HAP-1 (cell line): ENCODE measurements around the gene HAO2.

Source experiments
- DNase-seq, 2 experiments: peaks; one replicate each; pipeline ENCODE4 v3.0.0-alpha.2; 2016 to 2020; ENCODE audit warnings: low spot score in 2 of 2
- H3K27me3 ChIP-seq: fragments of 250-450 bp; sonication (Bioruptor Pico); 2 replicates; pipeline ENCODE4 v1.5.1; 2020; ENCODE audit warnings: low read depth, mild to moderate bottlenecking, moderate library complexity
- H3K36me3 ChIP-seq: fragments of 250-450 bp; sonication (Bioruptor Pico); replicated peaks from 2 replicates; pipeline ENCODE4 v1.5.1; 2020; ENCODE audit warnings: mild to moderate bottlenecking
- H3K4me1 ChIP-seq: fragments of 250-450 bp; sonication (Bioruptor Pico); 2 replicates; pipeline ENCODE4 v1.5.1; 2020; ENCODE audit warnings: mild to moderate bottlenecking
- H3K4me3 ChIP-seq: fragments of 250-450 bp; sonication (Bioruptor Pico); 2 replicates; pipeline ENCODE4 v1.5.1; 2020; ENCODE audit warnings: mild to moderate bottlenecking, moderate library complexity
- H3K9me3 ChIP-seq: fragments of 250-450 bp; sonication (Bioruptor Pico); 2 replicates; pipeline ENCODE4 v1.5.1; 2020; ENCODE audit warnings: mild to moderate bottlenecking, moderate library complexity
- in situ Hi-C: fragments of 300-500 bp; cut with MboI; formaldehyde crosslinking; loops from 3 replicates; pipeline ENCODE4 v1.14.3; 2020; ENCODE audit warnings: low sequenced_read_pairs, inconsistent platforms, mixed read lengths

The HAO2 gene

GRCh38 chr1:119442756-119443155 is 74.2 kb downstream of the HAO2 start:
- no peak for DNase-seq
- H3K9me3 ChIP-seq, result no peaks in the 10 kb centered on the region
- H3K4me3 ChIP-seq, result no peak overlapping the region
- no peaks in the 10 kb centered on the region for H3K36me3 ChIP-seq
- H3K27me3 ChIP-seq, result peaks cover 11% of the 10 kb centered on the region
- H3K4me1 ChIP-seq, result no peaks in the 10 kb centered on the region
- in situ Hi-C loops, result loop anchor here (25.0 kb wide), 1 partner anchor 130 kb away; no protein-coding TSS in a partner anchor
